GM19455 (cell line): Measurements from ENCODE around the gene COX6B2.
A peak's percentile ranks its signal among the peaks of the same experiment; 100 is the strongest.

ENCODE experiments used
- ATAC-seq: cut with Tn5 transposase; IDR thresholded peaks from one replicate; pipeline ENCODE4 v1.9.1; 2021; ENCODE audit not compliant: unreplicated experiment

The COX6B2 gene

DNA sequence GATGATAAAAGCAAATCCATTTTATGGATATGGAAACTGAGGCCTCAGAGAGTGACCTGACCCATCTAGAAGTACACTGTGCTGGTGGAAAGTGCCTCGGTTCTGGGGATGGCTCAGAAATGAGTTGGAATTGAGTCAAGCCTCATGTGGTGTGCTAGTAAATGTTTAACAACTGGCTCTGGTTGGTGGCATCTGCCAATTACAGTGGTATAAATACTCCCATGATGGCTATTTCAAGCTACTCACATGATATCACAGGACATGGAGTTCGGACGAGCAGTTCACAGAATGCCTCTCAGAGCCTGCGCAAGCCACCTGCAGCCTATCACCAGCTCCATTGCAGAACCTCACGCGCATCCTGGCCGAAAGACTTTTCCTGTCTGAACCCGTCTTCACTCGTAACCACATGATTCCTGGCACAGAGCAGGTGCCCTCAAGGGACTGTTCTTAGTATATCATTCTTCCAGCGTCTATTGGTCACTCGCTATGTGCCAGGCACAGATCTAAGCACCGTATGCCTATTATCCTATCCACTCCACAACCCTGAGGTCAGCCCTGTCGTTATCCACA is 38.5 kb downstream of the COX6B2 start:
- ATAC-seq, result no peak

GRCh38 chr19:55314396-55314795 is 40.1 kb downstream of the COX6B2 start:
- ATAC-seq, result no peak

- no peak for ATAC-seq
These were observed 41.7 kb downstream of the COX6B2 start for GRCh38 chr19:55312621-55313512.

DNA sequence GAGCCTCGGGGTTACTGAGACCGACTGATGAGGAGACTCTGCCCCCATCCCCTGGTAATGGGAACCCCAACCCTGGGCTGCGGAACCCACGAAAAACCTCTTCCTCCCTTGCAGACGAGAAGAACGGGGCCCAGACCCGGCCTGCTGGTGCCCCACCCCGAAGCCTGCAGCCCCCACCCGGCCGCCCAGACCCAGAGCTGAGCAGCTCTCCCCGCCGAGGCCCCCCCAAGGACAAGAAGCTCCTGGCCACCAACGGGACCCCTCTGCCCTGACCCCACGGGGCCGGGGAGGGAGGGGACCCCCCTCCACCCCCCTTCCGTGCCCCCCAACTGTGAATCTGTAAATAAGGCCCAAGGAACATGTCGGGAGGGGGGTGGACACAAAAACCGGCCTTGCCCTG is 42.7 kb downstream of the COX6B2 start:
- ATAC-seq, result no peak

GRCh38 chr19:55311397-55311796 is 43.1 kb downstream of the COX6B2 start:
- no peak for ATAC-seq

DNA sequence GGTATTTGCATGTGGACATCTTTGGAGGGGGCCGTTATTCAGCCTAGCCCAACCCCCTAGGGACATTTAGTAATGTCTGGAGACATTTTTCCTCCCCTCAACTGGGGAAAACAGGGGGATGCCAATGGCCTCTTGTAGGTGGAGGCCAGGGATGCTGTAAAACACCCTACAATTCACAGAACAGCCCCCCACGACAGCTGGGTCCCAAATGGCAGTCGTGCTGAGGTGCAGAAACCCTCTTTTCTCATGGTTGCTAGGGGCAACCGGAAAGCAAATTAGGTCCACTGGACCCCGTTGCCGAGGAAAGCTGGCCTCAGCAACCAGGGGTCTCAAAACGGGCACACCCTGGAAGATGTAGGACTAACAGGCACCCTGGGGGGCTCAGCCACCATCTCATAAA is 44.0 kb downstream of the COX6B2 start:
- no peak for ATAC-seq

- no peak for ATAC-seq
These were observed 45.1 kb downstream of the COX6B2 start for GRCh38 chr19:55309448-55309847.

- ATAC-seq, result no peak
These were observed 46.2 kb downstream of the COX6B2 start for GRCh38 chr19:55308281-55308680.

DNA sequence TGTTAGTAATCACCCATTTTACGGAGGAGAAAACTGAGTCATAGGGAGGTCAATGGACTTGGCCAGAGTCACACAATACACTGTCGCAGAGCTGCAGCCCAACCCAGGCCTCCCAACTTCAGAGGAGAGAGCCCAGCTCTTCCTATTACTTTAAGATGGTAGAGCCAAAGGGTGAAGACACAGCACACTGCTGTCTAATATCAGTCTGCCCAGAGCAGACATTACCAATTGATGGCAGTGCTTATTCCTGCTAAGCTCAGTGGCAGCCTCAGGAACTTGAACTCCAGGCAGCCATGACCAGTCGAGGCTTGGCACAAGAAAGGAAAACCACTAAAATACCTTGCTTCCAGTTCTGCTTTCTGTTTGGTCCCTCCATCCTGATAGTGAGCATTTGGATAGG is 47.8 kb downstream of the COX6B2 start:
- ATAC-seq, result no peak

DNA sequence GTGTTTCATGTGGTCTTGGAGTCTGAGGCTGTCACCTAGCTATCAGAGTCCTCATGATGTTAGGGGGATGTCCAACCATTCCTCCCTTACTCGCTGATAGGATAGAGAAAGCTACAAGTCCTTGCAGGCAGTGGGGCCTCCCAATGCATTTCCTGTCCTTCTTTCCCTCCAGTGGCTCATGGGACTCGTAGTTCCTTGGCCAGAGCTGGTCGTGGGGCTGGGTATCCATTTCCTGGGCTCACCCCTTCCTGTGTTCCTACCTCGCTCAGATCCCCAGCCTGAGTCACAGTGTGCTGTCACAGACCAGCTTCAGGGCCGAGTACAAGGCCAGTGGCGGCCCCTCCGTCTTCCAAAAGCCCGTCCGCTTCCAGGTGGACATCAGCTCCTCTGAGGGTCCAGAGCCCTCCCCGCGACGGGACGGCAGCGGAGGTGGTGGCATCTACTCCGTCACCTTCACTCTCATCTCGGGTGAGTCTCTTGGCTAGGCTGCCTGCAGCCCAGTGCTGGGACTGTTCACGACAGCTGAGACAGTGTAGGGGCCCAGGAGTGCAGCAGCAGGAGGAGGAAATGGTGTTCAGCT is 48.4 kb downstream of the COX6B2 start:
- no peak for ATAC-seq

GRCh38 chr19:55305491-55305890 is 49.0 kb downstream of the COX6B2 start:
- ATAC-seq, result no peak

DNA sequence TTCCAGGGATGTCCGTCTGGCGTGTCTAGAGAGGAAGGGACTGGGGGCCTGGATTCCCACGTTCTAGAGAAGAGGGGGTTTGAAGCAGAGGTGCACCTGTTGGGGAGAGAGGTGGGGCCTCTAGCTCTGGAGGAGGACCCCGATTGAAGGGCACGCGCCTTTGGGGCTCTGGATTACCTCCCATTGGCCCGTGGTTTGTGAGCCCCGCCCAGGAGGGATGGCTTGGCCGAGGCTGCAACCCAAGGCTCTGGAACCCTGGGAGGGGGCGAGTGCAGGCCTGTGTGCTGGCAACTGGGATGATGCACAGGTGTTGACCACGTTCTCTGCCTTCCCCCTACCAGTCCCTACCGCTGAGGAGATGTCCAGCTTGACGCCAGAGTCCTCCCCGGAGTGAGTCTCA is 49.5 kb downstream of the COX6B2 start:
- no peak for ATAC-seq

GRCh38 chr19:55304279-55304978 is 50.1 kb downstream of the COX6B2 start:
- ATAC-seq, result no peak

DNA sequence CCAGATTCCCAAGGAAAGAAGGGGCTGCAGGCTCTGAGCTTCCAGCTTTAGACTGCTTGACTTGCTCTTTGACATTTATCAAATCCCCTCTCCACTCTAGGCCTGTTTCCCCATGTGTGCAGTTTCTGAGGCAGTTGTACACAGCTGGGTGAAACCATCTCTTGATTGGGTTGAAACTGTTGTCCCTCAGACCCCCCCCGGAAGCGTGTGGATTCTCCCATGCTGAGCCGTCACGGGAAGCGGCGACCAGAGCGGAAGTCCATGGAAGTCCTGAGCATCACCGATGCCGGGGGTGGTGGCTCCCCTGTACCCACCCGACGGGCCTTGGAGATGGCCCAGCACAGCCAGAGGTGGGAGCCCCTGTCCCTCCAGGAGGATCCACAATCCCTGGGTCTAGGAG is 51.0 kb downstream of the COX6B2 start:
- ATAC-seq, result no peak

- no peak for ATAC-seq
These were observed 52.2 kb downstream of the COX6B2 start for GRCh38 chr19:55302318-55302703.

GRCh38 chr19:55301459-55302317 is 52.8 kb downstream of the COX6B2 start:
- peak; percentile 58 for ATAC-seq

DNA sequence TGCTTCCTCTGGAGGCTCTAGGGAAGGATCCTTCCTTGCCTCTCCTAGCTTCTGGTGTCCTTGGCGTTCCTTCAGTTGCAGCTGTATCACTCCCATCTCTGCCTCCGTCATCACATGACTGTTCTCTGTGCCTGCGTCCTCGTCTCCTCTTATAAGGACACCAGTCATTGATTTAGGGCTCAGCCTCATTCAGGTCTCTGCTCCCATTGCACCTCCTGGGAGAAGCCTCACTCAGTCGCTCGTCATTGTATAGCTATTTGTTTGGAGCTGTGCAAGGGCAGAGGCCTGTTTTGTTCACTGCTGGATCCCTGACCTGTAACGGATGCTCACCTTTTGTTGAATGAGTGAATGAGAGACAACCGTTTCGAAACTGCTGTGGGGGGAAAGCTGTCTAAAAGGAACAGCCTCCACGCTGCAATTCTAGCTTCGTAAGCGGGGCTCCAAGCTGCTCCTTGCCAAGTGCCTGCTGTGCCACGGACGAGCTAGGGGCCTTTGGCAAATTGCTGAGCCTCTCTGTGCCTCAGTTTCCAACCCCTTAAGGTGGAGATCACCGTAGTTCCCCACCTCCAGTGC is 53.5 kb downstream of the COX6B2 start:
- ATAC-seq, result no peak

DNA sequence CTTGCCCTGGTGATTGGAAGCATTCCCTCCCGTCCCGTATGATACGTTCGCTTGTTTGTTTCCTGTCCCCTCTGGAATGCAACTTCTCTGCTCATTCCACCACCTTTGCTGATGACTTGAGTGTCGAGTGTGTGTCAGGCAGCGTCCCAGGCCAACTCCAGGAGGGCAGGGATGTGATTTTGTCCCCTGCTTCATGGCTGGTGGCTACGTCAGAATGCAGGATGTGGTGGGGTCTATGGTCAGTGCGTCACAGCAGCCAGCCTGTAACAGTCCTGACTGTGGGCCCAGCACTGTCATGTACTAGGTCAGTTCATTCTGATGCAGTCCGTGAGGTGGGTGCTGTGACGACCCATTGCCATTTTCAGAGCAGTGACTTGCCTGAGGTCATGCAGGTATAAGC is 54.5 kb downstream of the COX6B2 start:
- ATAC-seq, result no peak
